Activated CD8-positive, alpha-beta T cell treated with anti-CD3 and anti-CD28 coated beads for 36 hours (primary cell): ENCODE measurements around the gene LAMA3. TPM values are rescaled to one million over a fixed set of nuclear protein-coding genes. Genes with fewer than 3 reads are reported as not detected.
A peak's percentile ranks its signal among the peaks of the same experiment; 100 is the strongest.

Experiments used
- ATAC-seq: fragments of 200-7000 bp; cut with Tn5 transposase; one replicate; pipeline ENCODE4 v1.10.0; 2021; ENCODE audit warnings: mild to moderate bottlenecking, moderate library complexity
- CTCF ChIA-PET: fragments of 350-600 bp; sonication (Branson Sonifier 250); formaldehyde crosslinking; loops from one replicate; lab custom pipeline; 2021; ENCODE audit warnings: antibody characterized with exemption; lab: Charles Lee
- POLR2A ChIA-PET: fragments of 350-600 bp; sonication (Branson Sonifier 250); formaldehyde crosslinking; loops from one replicate; lab custom pipeline; 2021; ENCODE audit warnings: antibody characterized with exemption; lab: Charles Lee
- DNase-seq: peaks from one replicate; pipeline ENCODE4 v3.0.0-alpha.2; 2020
- H3K27ac Mint-ChIP-seq: one replicate; pipeline ENCODE4 v1.8.0; 2021; ENCODE audit warnings: mild to moderate bottlenecking, mixed read lengths
- H3K27me3 Mint-ChIP-seq: one replicate; pipeline ENCODE4 v1.8.0; 2021; ENCODE audit warnings: mixed read lengths
- H3K36me3 Mint-ChIP-seq: one replicate; pipeline ENCODE4 v1.8.0; 2021; ENCODE audit warnings: low read depth, mixed read lengths
- H3K4me1 Mint-ChIP-seq: one replicate; pipeline ENCODE4 v1.8.0; 2021; ENCODE audit warnings: low read depth, mixed read lengths
- H3K4me3 Mint-ChIP-seq: one replicate; pipeline ENCODE4 v1.8.0; 2021; ENCODE audit warnings: mild to moderate bottlenecking, moderate library complexity, mixed read lengths
- H3K9me3 Mint-ChIP-seq: one replicate; pipeline ENCODE4 v1.8.0; 2021; ENCODE audit warnings: mixed read lengths
- intact Hi-C: fragments of 100-400 bp; cut with micrococcal nuclease; formaldehyde crosslinking; loops from one replicate; pipeline ENCODE4 v1.10.0; 2022
- total RNA-seq, 2 experiments: library from RNA; stranded (reverse); gene quantifications; one replicate each; pipeline ENCODE4 v1.2.3, GENCODE V29; 2021
- TF ChIP-seq, protein P1 (sequence below): fragments of 200-600 bp; IDR thresholded peaks from one replicate; pipeline ENCODE4 v1.8.0; 2022; ENCODE audit warnings: antibody characterized with exemption, mild to moderate bottlenecking

Gene LAMA3
- total RNA-seq, 2 experiments from 2014 or later = 0.05 TPM; not detected in 1

DNA sequence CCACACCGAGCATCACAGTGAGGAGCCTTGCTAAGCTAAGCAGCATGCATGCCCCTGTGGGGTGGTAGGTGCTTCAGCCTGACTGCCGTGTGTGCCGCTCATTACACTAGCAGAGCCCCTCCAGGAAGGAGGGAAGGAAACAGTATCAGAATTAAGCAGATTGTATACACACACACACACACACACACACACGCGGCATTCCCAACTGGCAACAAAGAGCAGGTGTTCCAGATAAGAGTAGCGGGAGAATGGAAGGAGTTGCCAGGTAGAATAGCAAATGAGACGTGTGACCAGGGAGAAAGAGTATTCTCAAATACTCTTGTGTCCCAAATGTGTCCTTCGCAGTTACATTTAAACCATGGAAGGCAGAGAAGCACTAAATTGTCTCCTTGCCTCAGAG lies 277.7 kb downstream of the LAMA3 start:
- intact Hi-C loops = no loop called here
- TF ChIP-seq, protein P1, sequence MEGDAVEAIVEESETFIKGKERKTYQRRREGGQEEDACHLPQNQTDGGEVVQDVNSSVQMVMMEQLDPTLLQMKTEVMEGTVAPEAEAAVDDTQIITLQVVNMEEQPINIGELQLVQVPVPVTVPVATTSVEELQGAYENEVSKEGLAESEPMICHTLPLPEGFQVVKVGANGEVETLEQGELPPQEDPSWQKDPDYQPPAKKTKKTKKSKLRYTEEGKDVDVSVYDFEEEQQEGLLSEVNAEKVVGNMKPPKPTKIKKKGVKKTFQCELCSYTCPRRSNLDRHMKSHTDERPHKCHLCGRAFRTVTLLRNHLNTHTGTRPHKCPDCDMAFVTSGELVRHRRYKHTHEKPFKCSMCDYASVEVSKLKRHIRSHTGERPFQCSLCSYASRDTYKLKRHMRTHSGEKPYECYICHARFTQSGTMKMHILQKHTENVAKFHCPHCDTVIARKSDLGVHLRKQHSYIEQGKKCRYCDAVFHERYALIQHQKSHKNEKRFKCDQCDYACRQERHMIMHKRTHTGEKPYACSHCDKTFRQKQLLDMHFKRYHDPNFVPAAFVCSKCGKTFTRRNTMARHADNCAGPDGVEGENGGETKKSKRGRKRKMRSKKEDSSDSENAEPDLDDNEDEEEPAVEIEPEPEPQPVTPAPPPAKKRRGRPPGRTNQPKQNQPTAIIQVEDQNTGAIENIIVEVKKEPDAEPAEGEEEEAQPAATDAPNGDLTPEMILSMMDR = no peak
- Mint-ChIP-seq H3K36me3 (no peaks in the 10 kb centered on the region), H3K27me3 (no peaks in the 10 kb centered on the region), H3K4me1 (peaks cover 69% of the 10 kb centered on the region), H3K4me3 (no peak overlapping the region), H3K27ac (peak overlapping the region; percentile 61), H3K9me3 (no peaks in the 10 kb centered on the region)
- ChIA-PET POLR2A (interaction anchor here (0.9 to 1.6 kb wide), 2 partner anchors 13 to 51 kb away, joined by 3 to 6 read pairs; no protein-coding TSS in a partner anchor), CTCF (interaction anchor here (1.3 to 2.6 kb wide), 4 partner anchors 8 to 41 kb away, joined by 3 to 12 read pairs (median 6); no protein-coding TSS in a partner anchor)
- DNase-seq (no peak), ATAC-seq (no peak)

DNA sequence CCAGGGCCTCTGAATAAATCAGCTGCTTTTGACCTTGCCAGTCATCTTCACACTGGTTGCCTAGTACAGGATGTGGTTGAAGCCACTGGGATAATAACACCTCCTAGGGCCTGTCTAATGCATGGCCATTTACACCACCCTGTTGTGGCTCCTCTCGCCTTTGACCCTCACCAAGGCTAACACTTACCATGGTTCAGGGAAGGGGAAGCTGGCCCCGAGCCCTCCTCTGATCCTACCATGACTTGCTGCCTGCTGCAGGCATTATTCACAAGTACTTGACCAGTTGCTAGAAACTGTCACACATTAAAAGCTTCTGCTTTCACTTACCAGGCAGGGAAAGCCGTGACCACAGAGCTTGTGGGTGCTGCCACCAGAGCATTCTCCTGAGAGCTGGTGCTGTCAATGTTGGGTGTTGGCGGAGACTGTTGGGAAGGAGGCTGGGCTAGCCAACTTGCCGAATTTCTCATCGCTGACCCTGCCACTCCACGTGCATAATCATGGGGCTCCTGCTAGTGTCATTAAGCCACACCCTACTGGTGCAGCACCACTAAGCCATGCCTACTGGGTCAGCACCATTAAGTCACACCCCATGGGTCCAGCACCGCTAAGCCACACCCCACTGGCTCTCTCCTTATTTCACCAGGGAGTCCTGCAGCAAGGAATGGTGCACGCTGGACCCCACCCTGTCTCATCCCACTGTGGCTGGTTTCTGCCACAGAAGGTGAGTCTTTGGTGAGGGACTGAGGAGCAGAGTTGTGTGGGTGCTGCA lies 278.3 kb downstream of the LAMA3 start:
- peak overlapping the region; percentile 14 for H3K27ac Mint-ChIP-seq
- TF ChIP-seq, protein P1 = no peak
- no peaks in the 10 kb centered on the region for H3K9me3 Mint-ChIP-seq
- no peak overlapping the region for H3K4me3 Mint-ChIP-seq
- no peaks in the 10 kb centered on the region for H3K36me3 Mint-ChIP-seq
- intact Hi-C loops = no loop called here
- H3K4me1 Mint-ChIP-seq = peaks cover 74% of the 10 kb centered on the region
- CTCF ChIA-PET = interaction anchor here (1.3 to 2.6 kb wide), 6 partner anchors 9 to 87 kb away, joined by 3 to 12 read pairs (median 6); no protein-coding TSS in a partner anchor
- DNase-seq (peak; percentile 59), ATAC-seq (peak; percentile 41)
- POLR2A ChIA-PET = interaction anchor here (0.7 to 2.7 kb wide), 6 partner anchors 8 to 171 kb away, joined by 3 to 10 read pairs (median 3); partner anchors contain the start of genes CABYR and TTC39C
- H3K27me3 Mint-ChIP-seq = no peaks in the 10 kb centered on the region

DNA sequence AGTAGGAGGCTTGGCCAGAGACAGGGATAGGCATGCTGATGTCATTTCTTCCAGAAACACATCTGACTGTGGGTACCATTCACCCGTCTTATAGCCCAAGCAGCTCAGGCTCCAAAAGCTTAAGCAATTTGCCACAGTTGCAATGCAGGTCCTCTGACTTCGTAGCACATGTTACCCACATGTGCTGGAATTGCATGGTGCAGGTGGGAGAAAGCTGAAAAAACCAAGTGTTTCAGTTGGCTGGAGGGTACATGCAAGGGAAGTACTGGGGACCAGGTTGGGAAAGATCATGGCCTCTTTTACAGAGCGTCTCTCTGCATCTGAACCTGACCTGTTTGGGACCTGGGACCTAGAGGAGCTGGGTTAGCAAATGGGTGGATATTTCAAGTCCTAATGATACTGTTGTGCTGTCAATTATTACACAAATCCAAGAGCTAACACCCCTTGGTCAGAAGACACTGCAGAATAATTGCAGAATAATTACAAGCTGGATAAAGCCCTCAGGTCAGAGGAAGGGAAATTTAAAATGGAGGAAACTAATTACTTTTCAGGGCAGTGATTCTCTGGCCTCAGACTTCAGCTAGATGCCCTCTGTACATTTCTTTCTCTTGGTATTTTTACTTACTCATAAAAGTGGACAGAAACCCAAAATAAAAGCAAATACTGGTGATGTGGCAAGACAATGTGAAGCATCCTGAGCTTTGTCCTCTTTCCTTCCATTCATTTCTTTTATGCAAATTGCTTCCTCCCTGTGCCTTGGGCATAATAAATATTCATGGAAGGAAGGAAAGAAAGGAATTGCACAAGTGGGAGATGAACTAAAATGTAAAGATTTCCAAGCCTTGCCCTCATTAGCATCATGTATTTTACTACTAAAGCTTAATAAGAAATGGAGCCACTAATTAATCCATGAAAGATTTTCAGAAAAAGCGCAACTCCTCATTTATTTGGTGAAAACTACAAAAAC lies 279.7 kb downstream of the LAMA3 start:
- Mint-ChIP-seq H3K27me3 (no peaks in the 10 kb centered on the region), H3K4me3 (no peak overlapping the region), H3K27ac (no peak overlapping the region), H3K36me3 (no peaks in the 10 kb centered on the region), H3K9me3 (no peaks in the 10 kb centered on the region), H3K4me1 (peaks cover 81% of the 10 kb centered on the region)
- no peak for DNase-seq
- no peak for ATAC-seq
- intact Hi-C loops = no loop called here
- TF ChIP-seq, protein P1 = no peak
- ChIA-PET CTCF (interaction anchor here (0.8 to 2.6 kb wide), 8 partner anchors 10 to 151 kb away, joined by 3 to 8 read pairs (median 4); no protein-coding TSS in a partner anchor), POLR2A (interaction anchor here (0.6 to 2.7 kb wide), 6 partner anchors 25 to 169 kb away, joined by 3 to 10 read pairs (median 3); partner anchors contain the start of genes CABYR and TTC39C)

DNA sequence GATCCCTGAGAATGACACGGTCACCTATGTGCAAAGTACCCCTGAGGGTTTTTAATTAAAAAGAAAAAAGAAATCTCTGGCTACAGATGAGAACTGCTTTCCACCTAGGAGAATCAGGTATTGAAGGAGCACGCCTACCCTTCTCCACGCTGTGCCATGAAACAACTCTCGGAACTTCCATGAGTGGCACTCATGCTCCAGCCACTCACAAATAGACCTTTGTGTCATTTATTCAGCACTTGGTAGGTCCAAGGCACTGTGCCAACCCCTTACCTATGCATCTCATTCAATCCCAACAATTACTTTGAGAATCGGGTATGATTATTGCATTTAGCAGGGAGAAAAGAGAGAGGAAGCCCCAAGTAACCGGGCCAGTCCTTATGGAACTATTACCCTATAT lies 280.4 kb downstream of the LAMA3 start:
- Mint-ChIP-seq H3K27me3 (no peaks in the 10 kb centered on the region), H3K27ac (no peak overlapping the region)
- no peak for ATAC-seq

More for the DNA sequence above, 280.4 kb downstream of the LAMA3 start:
- Mint-ChIP-seq H3K36me3 (no peaks in the 10 kb centered on the region), H3K4me1 (peaks cover 73% of the 10 kb centered on the region), H3K4me3 (no peak overlapping the region), H3K9me3 (no peaks in the 10 kb centered on the region)
- DNase-seq = no peak
- ChIA-PET POLR2A (interaction anchor here (0.7 to 2.7 kb wide), 3 partner anchors 46 to 184 kb away, joined by 3 to 10 read pairs (median 3); partner anchors contain the start of gene TTC39C), CTCF (interaction anchor here (0.8 to 2.2 kb wide), 6 partner anchors 11 to 150 kb away, joined by 3 to 7 read pairs (median 4); no protein-coding TSS in a partner anchor)
- intact Hi-C loops = loop anchor here (5.0 kb wide), 1 partner anchor 48 kb away; no protein-coding TSS in a partner anchor
- TF ChIP-seq, protein P1 = no peak
